HCT116 (cell line): Measurements from ENCODE around the gene ADAM10.

Experiments
- CEBPB ChIP-seq: IDR thresholded peaks from 2 replicates; pipeline ENCODE4 v1.6.1; 2012; ENCODE audit warnings: low read depth
- CTCF ChIP-seq, 3 experiments: fragments of 200-600 bp in 1 of 3; sonication (generic) in 1 of 3; IDR thresholded peaks in 2 of 3; conservative IDR thresholded peaks in 1 of 3; 2 replicates each; pipeline ENCODE4 v1.5.1; 2012 to 2017; ENCODE audit warnings: low read depth in 2 of 3, low read length in 2 of 3, antibody characterized with exemption in 1 of 3, borderline replicate concordance in 1 of 3, control low read depth in 1 of 3, mild to moderate bottlenecking in 1 of 3, mixed read lengths in 1 of 3, mixed run types in 1 of 3, moderate library complexity in 1 of 3; ENCODE audit not compliant: insufficient read depth in 1 of 3
- EZH2 ChIP-seq: fragments of 200-600 bp; sonication (generic); IDR thresholded peaks from 2 replicates; pipeline ENCODE4 v1.6.1; 2017; ENCODE audit warnings: antibody characterized with exemption, mixed run types
- EZH2phosphoT487 ChIP-seq: fragments of 200-600 bp; IDR thresholded peaks from 2 replicates; pipeline ENCODE4 v1.6.1; 2018; ENCODE audit warnings: antibody characterized with exemption, borderline replicate concordance
- JUND ChIP-seq: IDR thresholded peaks from 2 replicates; pipeline ENCODE4 v1.6.1; 2012
- POLR2A ChIP-seq: IDR thresholded peaks from 2 replicates; pipeline ENCODE4 v1.7.0; 2011; ENCODE audit warnings: borderline replicate concordance; ENCODE audit not compliant: insufficient read depth, insufficient read length; ENCODE audit errors: extremely low read depth
- POLR2AphosphoS5 ChIP-seq: IDR thresholded peaks from 2 replicates; pipeline ENCODE4 v1.6.1; 2011; ENCODE audit warnings: mild to moderate bottlenecking, low read depth, low read length, moderate library complexity
- RAD21 ChIP-seq: IDR thresholded peaks from 2 replicates; pipeline ENCODE4 v1.6.1; 2012; ENCODE audit warnings: low read depth, mild to moderate bottlenecking
- REST ChIP-seq: IDR thresholded peaks from 2 replicates; pipeline ENCODE4 v1.6.1; 2012; ENCODE audit warnings: low read depth
- SP1 ChIP-seq: IDR thresholded peaks from 2 replicates; pipeline ENCODE4 v1.6.1; 2012; ENCODE audit warnings: low read depth

GRCh38 chr15:58608711-58609110 is 140.8 kb downstream of the ADAM10 start:
- TF ChIP-seq CTCF (IDR thresholded peaks at IDR 0.05 in 2 of 3, conservative IDR thresholded peaks at IDR 0.05 in 1 of 3; ENCODE audit: borderline replicate concordance in 1 of 3, insufficient read depth in 1 of 3, low read depth in 2 of 3, low read length in 2 of 3), result no peak
- no peak for TF ChIP-seq REST
- TF ChIP-seq CEBPB, result no peak
- TF ChIP-seq POLR2A, result no peak
- TF ChIP-seq SP1, result no peak
- no peak for TF ChIP-seq POLR2AphosphoS5
- no peak for TF ChIP-seq EZH2phosphoT487
- TF ChIP-seq RAD21, result no peak
- TF ChIP-seq JUND, result no peak
- no peak for TF ChIP-seq EZH2
